Measurements from ENCODE around the gene SLC16A8.

DNA sequence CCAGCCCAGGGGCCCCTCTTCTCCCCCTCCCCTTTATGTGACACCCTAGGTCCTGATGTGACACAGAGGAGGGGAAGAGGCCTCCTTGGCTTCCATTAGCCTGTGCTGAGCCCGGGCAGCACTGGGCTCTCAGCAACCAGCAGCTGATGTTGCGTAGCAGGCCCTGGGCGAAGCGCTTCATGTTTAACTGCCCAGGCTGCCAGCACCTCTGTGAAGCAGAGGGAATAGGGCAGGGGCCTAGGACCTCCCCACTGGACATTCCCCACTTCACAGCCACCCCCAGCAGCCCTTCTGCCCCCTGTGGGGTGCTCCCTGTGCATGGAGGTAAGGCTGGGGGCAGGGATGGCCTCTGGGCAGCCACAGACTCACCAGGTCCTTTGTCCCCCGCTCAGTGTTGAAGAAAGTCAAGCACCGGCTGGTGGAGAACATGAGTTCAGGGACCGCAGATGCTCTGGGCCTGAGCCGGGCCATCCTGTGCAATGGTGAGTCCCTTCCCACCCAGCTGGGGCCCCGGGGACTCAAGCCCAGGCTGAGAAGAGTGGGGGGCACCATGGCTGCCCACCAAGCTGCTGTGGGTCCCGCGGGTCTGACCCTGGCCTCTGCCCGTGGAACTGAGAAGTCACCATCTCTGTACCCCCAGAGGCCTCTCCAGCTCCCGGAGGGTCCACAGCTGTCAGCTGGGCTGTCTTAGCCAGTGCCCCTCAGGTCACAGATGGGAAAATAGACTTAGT lies 15.2 kb downstream of the SLC16A8 start:
- TF ChIP-seq ZNF274 (IDR thresholded peaks at IDR 0.05; ENCODE audit: low read depth, low read length) (no peak), SUZ12 (IDR thresholded peaks at IDR 0.05; ENCODE audit: extremely low read depth, insufficient read depth, insufficient read length) (no peak)
